HepG2 (cell line): Measurements from ENCODE around the gene APBA1. TPM values are rescaled to one million over a fixed set of nuclear protein-coding genes. Genes with fewer than 3 reads are reported as not detected.
A peak's percentile ranks its signal among the peaks of the same experiment; 100 is the strongest.

Source experiments
- ARNT2 ChIP-seq: sonication (generic); formaldehyde crosslinking; IDR thresholded peaks from 2 replicates; pipeline ENCODE4 v1.8.0; 2022; ENCODE audit warnings: mild to moderate bottlenecking, low read depth, missing genetic modification reagents, moderate library complexity
- ELF3 ChIP-seq: IDR thresholded peaks from 2 replicates; pipeline ENCODE4 v1.6.1; 2016; ENCODE audit warnings: missing genetic modification reagents, missing compliant biosample characterization
- HMG20B ChIP-seq: conservative IDR thresholded peaks from 2 replicates; pipeline ENCODE4 v1.6.1; 2016; ENCODE audit warnings: missing genetic modification reagents, missing compliant biosample characterization
- HMGXB3 ChIP-seq: sonication (generic); formaldehyde crosslinking; IDR thresholded peaks from 2 replicates; pipeline ENCODE4 v1.4.0; 2020; ENCODE audit warnings: missing genetic modification reagents, borderline replicate concordance
- MAFK ChIP-seq, 2 experiments: IDR thresholded peaks in 1 of 2; conservative IDR thresholded peaks in 1 of 2; 2 replicates each; pipeline ENCODE4 v1.6.1; 2011; ENCODE audit warnings: improper control_type of control experiment in 2 of 2, low read length in 2 of 2
- MAX ChIP-seq: IDR thresholded peaks from 2 replicates; pipeline ENCODE4 v1.6.1; 2012; ENCODE audit warnings: inconsistent platforms
- MXI1 ChIP-seq: IDR thresholded peaks from 3 replicates; pipeline ENCODE4 v1.6.1; 2012; ENCODE audit warnings: low read depth, low read length, inconsistent platforms, borderline replicate concordance
- NFKB2 ChIP-seq: sonication (generic); formaldehyde crosslinking; IDR thresholded peaks from 2 replicates; pipeline ENCODE4 v1.4.0; 2020; ENCODE audit warnings: missing genetic modification reagents, borderline replicate concordance
- PITX1 ChIP-seq: sonication (generic); formaldehyde crosslinking; IDR thresholded peaks from 2 replicates; pipeline ENCODE4 v1.5.1; 2020; ENCODE audit warnings: mild to moderate bottlenecking, missing genetic modification reagents
- SOX6 ChIP-seq, 2 experiments: fragments of 450-650 bp in 1 of 2; sonication (generic) in 1 of 2; formaldehyde crosslinking in 1 of 2; IDR thresholded peaks; 2 replicates each; pipeline versions ENCODE4 v1.4.0 to v1.6.1; 2017 to 2020; ENCODE audit warnings: antibody characterized with exemption in 1 of 2, mild to moderate bottlenecking in 1 of 2, missing genetic modification reagents in 1 of 2
- TCF7L2 ChIP-seq: IDR thresholded peaks from 2 replicates; pipeline ENCODE4 v1.6.1; 2011; ENCODE audit warnings: mild to moderate bottlenecking, low read depth, low read length, moderate library complexity
- XRCC5 ChIP-seq: fragments of 200-400 bp; formaldehyde crosslinking; optimal IDR thresholded peaks from 2 replicates; pipeline ENCODE3; 2017; ENCODE audit warnings: mild to moderate bottlenecking, low read length
- ZBTB14 ChIP-seq: sonication (generic); formaldehyde crosslinking; IDR thresholded peaks from 2 replicates; pipeline ENCODE4 v1.4.0; 2020; ENCODE audit warnings: missing genetic modification reagents
- ZBTB8A ChIP-seq: sonication (generic); formaldehyde crosslinking; IDR thresholded peaks from 2 replicates; pipeline ENCODE4 v1.4.0; 2020; ENCODE audit warnings: mild to moderate bottlenecking, low read depth, missing genetic modification reagents, borderline replicate concordance
- ZFAT ChIP-seq: sonication (generic); formaldehyde crosslinking; conservative IDR thresholded peaks from 2 replicates; pipeline ENCODE4 v1.8.1; 2023; ENCODE audit warnings: missing genetic modification reagents, inconsistent platforms
- ZFP37 ChIP-seq: sonication (generic); formaldehyde crosslinking; IDR thresholded peaks from 2 replicates; pipeline ENCODE4 v1.4.0; 2020; ENCODE audit warnings: missing genetic modification reagents, borderline replicate concordance
- ZFX ChIP-seq: sonication (generic); formaldehyde crosslinking; IDR thresholded peaks from 2 replicates; pipeline ENCODE4 v1.4.0; 2020; ENCODE audit warnings: mild to moderate bottlenecking, low read depth, missing genetic modification reagents, moderate library complexity
- ZKSCAN5 ChIP-seq: sonication (generic); formaldehyde crosslinking; IDR thresholded peaks from 2 replicates; pipeline ENCODE4 v1.5.1; 2020; ENCODE audit warnings: mild to moderate bottlenecking, missing genetic modification reagents
- ZNF20 ChIP-seq: sonication (generic); formaldehyde crosslinking; IDR thresholded peaks from 2 replicates; pipeline ENCODE4 v1.4.0; 2020; ENCODE audit warnings: mild to moderate bottlenecking, moderate library complexity, missing genetic modification reagents
- ZNF251 ChIP-seq: sonication (generic); formaldehyde crosslinking; IDR thresholded peaks from 2 replicates; pipeline ENCODE4 v1.9.0; 2021; ENCODE audit warnings: mild to moderate bottlenecking, missing genetic modification reagents
- ZNF589 ChIP-seq: sonication (generic); formaldehyde crosslinking; conservative IDR thresholded peaks from 2 replicates; pipeline ENCODE4 v1.8.0; 2022; ENCODE audit warnings: mild to moderate bottlenecking, moderate library complexity, missing genetic modification reagents
- ZNF691 ChIP-seq: sonication (generic); formaldehyde crosslinking; IDR thresholded peaks from 2 replicates; pipeline ENCODE4 v1.4.0; 2020; ENCODE audit warnings: missing genetic modification reagents, low read depth, mild to moderate bottlenecking, borderline replicate concordance
- ZNF724P ChIP-seq: sonication (generic); formaldehyde crosslinking; IDR thresholded peaks from 2 replicates; pipeline ENCODE4 v1.8.0; 2022; ENCODE audit warnings: missing genetic modification reagents, borderline replicate concordance
- ZNF746 ChIP-seq: sonication (generic); formaldehyde crosslinking; IDR thresholded peaks from 2 replicates; pipeline ENCODE4 v1.8.0; 2022; ENCODE audit warnings: mild to moderate bottlenecking, missing genetic modification reagents
- polyA plus RNA-seq, 8 experiments: library from polyadenylated mRNA; depleted of rRNA in 3 of 8; stranded (reverse) in 7 of 8; unstranded in 1 of 8; fragments of >200 nt; fragmentation: Illumina TruSeq in 4 of 8; extraction: Trizol in 4 of 8; gene quantifications; 2 replicates each; pipeline versions ENCODE4 v1.2.1 to v1.2.3, GENCODE V29; 2011 to 2016; ENCODE audit warnings: low read depth in 4 of 8, missing spikeins in 1 of 8, mixed read lengths in 1 of 8; ENCODE audit not compliant: insufficient read depth in 1 of 8
- total RNA-seq, 5 experiments: library from RNA; depleted of rRNA; stranded (reverse); fragments of >200 nt; fragmentation: Illumina TruSeq; extraction: Trizol; gene quantifications; 2 replicates each; pipeline ENCODE4 v1.2.3, GENCODE V29; 2016; ENCODE audit warnings: low read depth in 1 of 5

Gene APBA1
- total and polyA plus RNA-seq, 2 of the 13 experiments (the other 11 are each of a cell fraction or from before 2014, with no cell fraction given), result 0.15 TPM; not detected in 1

- TF ChIP-seq MAX (peak; percentile 54; the same call in 1 of the 2 replicates), ARNT2 (CRISPR knock-in tag) (0 out of 2 replicates have a peak, but pooled peaks have one; percentile 42), MXI1 (no peak; the same call in 2 of the 3 replicates), ZNF251 (CRISPR knock-in tag) (no peak), ZBTB14 (0 out of 2 replicates have a peak, but pooled peaks have one; percentile 56), ZNF691 (CRISPR knock-in tag) (no peak), ZBTB8A (no peak), ZKSCAN5 (CRISPR knock-in tag) (no peak), ZNF724P (CRISPR knock-in tag) (no peak), ZFP37 (CRISPR knock-in tag) (no peak), XRCC5 (peak; percentile 96), MAFK (conservative IDR thresholded peaks at IDR 0.05 in 1 of 2, IDR thresholded peaks at IDR 0.05 in 1 of 2; ENCODE audit: low read length in 2 of 2) (no peak), HMGXB3 (CRISPR knock-in tag) (no peak), PITX1 (CRISPR knock-in tag) (peak; percentile 23; the same call in 1 of the 2 replicates), ZFX (peak; percentile 73), ZNF746 (CRISPR knock-in tag) (0 out of 2 replicates have a peak, but pooled peaks have one; percentile 43), ZNF20 (CRISPR knock-in tag) (no peak), ZFAT (no peak), NFKB2 (CRISPR knock-in tag) (peak; percentile 48; the same call in 1 of the 2 replicates), SOX6 (IDR thresholded peaks at IDR 0.05) (no peak), SOX6 (CRISPR knock-in tag; IDR thresholded peaks at IDR 0.05) (peak; percentile 31; the same call in 1 of the 2 replicates), TCF7L2 (no peak), HMG20B (CRISPR knock-in tag) (no peak), ELF3 (CRISPR knock-in tag) (no peak), ZNF589 (CRISPR knock-in tag) (no peak)
Measured at GRCh38 chr9:69672596-69673310, 582 bp upstream of the APBA1 start (continued).
